IMR-90 (cell line): Measurements from ENCODE around the gene CCDC40. TPM values are rescaled to one million over a fixed set of nuclear protein-coding genes. Genes with fewer than 3 reads are reported as not detected.

ENCODE experiments used
- ATAC-seq: fragments of 200-7000 bp; cut with Tn5 transposase; 2 replicates; pipeline ENCODE4 v1.9.1; 2020; ENCODE audit warnings: low read depth, mild to moderate bottlenecking, moderate library complexity
- BruUV-seq: library from RNA; stranded (reverse); fragments of 400-500 nt; replicated peaks from 2 replicates; lab custom pipeline; 2021; lab: Mats Ljungman, UMichigan
- CTCF ChIA-PET: fragments of 300-600 bp; formaldehyde crosslinking; extraction: SDS; loops from one replicate; lab custom pipeline; 2021; ENCODE audit warnings: antibody characterized with exemption; lab: Yijun Ruan, JAX
- POLR2A ChIA-PET: fragments of 300-600 bp; sonication (Branson Sonifier 250); formaldehyde crosslinking; loops from one replicate; lab custom pipeline; 2022; ENCODE audit warnings: antibody characterized with exemption; ENCODE audit not compliant: unreplicated experiment; lab: Charles Lee
- DNase-seq: peaks from one replicate; pipeline ENCODE4 v3.0.0; 2013
- H2AFZ ChIP-seq: replicated peaks from 2 replicates; pipeline ENCODE3; 2013; ENCODE audit warnings: low read length, mild to moderate bottlenecking; ENCODE audit not compliant: poor library complexity
- H2AK5ac ChIP-seq: 2 replicates; pipeline ENCODE4 v1.6.1; 2013; ENCODE audit warnings: low read depth, low read length, inconsistent platforms
- H2AK9ac ChIP-seq: replicated peaks from 2 replicates; pipeline ENCODE3; 2013; ENCODE audit warnings: mild to moderate bottlenecking, low read depth, low read length, moderate library complexity; ENCODE audit not compliant: poor library complexity
- H2BK120ac ChIP-seq: 2 replicates; pipeline ENCODE4 v1.6.1; 2013; ENCODE audit warnings: low read depth, low read length, inconsistent platforms
- H2BK15ac ChIP-seq: 3 replicates; pipeline ENCODE4 v1.6.1; 2013; ENCODE audit warnings: low read depth, low read length, inconsistent platforms
- H2BK20ac ChIP-seq: 2 replicates; pipeline ENCODE4 v1.6.1; 2013; ENCODE audit warnings: low read depth, mild to moderate bottlenecking, inconsistent platforms, low read length, moderate library complexity
- H2BK5ac ChIP-seq: 2 replicates; pipeline ENCODE4 v1.6.1; 2013; ENCODE audit warnings: mild to moderate bottlenecking, low read depth, low read length, inconsistent platforms; ENCODE audit not compliant: poor library complexity, severe bottlenecking
- H3K14ac ChIP-seq: replicated peaks from 2 replicates; pipeline ENCODE4 v1.6.1; 2013; ENCODE audit warnings: low read depth, low read length, inconsistent platforms
- H3K18ac ChIP-seq: 2 replicates; pipeline ENCODE4 v1.6.1; 2013; ENCODE audit warnings: low read depth, low read length, control low read depth
- H3K23ac ChIP-seq: 2 replicates; pipeline ENCODE4 v1.6.1; 2013; ENCODE audit warnings: low read depth, low read length, inconsistent platforms
- H3K27ac ChIP-seq: 2 replicates; pipeline ENCODE4 v1.5.1; 2013; ENCODE audit warnings: mild to moderate bottlenecking, control low read depth, low read length; ENCODE audit not compliant: insufficient read depth
- H3K27me3 ChIP-seq: 2 replicates; pipeline ENCODE4 v1.6.1; 2013; ENCODE audit warnings: low read length; ENCODE audit not compliant: control insufficient read depth, insufficient read depth
- H3K36me3 ChIP-seq: 2 replicates; pipeline ENCODE4 v1.6.1; 2013; ENCODE audit warnings: low read length, mixed read lengths; ENCODE audit not compliant: control insufficient read depth, insufficient read depth
- H3K4ac ChIP-seq: 2 replicates; pipeline ENCODE4 v1.6.1; 2013; ENCODE audit warnings: low read depth, low read length, inconsistent platforms
- H3K4me1 ChIP-seq: 2 replicates; pipeline ENCODE4 v1.6.1; 2013; ENCODE audit warnings: low read length, mixed read lengths; ENCODE audit not compliant: control insufficient read depth, insufficient read depth
- H3K4me2 ChIP-seq: 2 replicates; pipeline ENCODE4 v1.6.1; 2013; ENCODE audit warnings: low read depth, mild to moderate bottlenecking, control low read depth, low read length, moderate library complexity
- H3K4me3 ChIP-seq: 2 replicates; pipeline ENCODE4 v1.5.1; 2013; ENCODE audit warnings: low read depth, mild to moderate bottlenecking, control low read depth, low read length, moderate library complexity; ENCODE audit not compliant: insufficient read depth
- H3K56ac ChIP-seq: 2 replicates; pipeline ENCODE4 v1.6.1; 2013; ENCODE audit warnings: low read length, inconsistent platforms; ENCODE audit not compliant: insufficient read depth; ENCODE audit errors: extremely low read depth
- H3K79me1 ChIP-seq, 2 experiments: 2 replicates each; pipeline ENCODE4 v1.6.1; 2013; ENCODE audit warnings: low read length in 2 of 2, inconsistent platforms in 1 of 2, low read depth in 1 of 2
- H3K9ac ChIP-seq: 2 replicates; pipeline ENCODE4 v1.6.1; 2013; ENCODE audit warnings: low read depth, low read length, control low read depth
- H3K9me1 ChIP-seq: 2 replicates; pipeline ENCODE4 v1.6.1; 2013; ENCODE audit warnings: low read length, inconsistent platforms; ENCODE audit not compliant: insufficient read depth
- H3K9me3 ChIP-seq: 2 replicates; pipeline ENCODE4 v1.6.1; 2013; ENCODE audit warnings: low read length; ENCODE audit not compliant: control insufficient read depth, insufficient read depth
- H4K20me1 ChIP-seq: 2 replicates; pipeline ENCODE4 v1.6.1; 2013; ENCODE audit warnings: low read length, inconsistent platforms; ENCODE audit not compliant: insufficient read depth
- H4K5ac ChIP-seq: 2 replicates; pipeline ENCODE4 v1.6.1; 2013; ENCODE audit warnings: mild to moderate bottlenecking, low read depth, low read length, control low read depth
- H4K8ac ChIP-seq, 2 experiments: 2 replicates each; pipeline ENCODE4 v1.6.1; 2013; ENCODE audit warnings: low read depth in 2 of 2, low read length in 2 of 2, control low read depth in 1 of 2, inconsistent platforms in 1 of 2
- H4K91ac ChIP-seq: 2 replicates; pipeline ENCODE4 v1.6.1; 2013; ENCODE audit warnings: low read depth, low read length, inconsistent platforms; ENCODE audit not compliant: insufficient read depth
- BHLHE40 ChIP-seq: fragments of 150-350 bp; IDR thresholded peaks from 2 replicates; pipeline ENCODE4 v1.6.1; 2016; ENCODE audit warnings: mild to moderate bottlenecking, low read depth, low read length
- CHD1 ChIP-seq: IDR thresholded peaks from 2 replicates; pipeline ENCODE4 v1.6.1; 2012; ENCODE audit warnings: low read depth, low read length, improper control_type of control experiment
- FOS ChIP-seq: fragments of 150-350 bp; IDR thresholded peaks from 2 replicates; pipeline ENCODE4 v1.6.1; 2016; ENCODE audit warnings: low read depth, low read length
- MAFK ChIP-seq: IDR thresholded peaks from 2 replicates; pipeline ENCODE4 v1.6.1; 2012; ENCODE audit warnings: low read depth, low read length, improper control_type of control experiment
- MAZ ChIP-seq: IDR thresholded peaks from 2 replicates; pipeline ENCODE4 v1.6.1; 2012; ENCODE audit warnings: low read depth, mild to moderate bottlenecking, low read length, improper control_type of control experiment, moderate library complexity, borderline replicate concordance
- NFE2L2 ChIP-seq: fragments of 150-350 bp; IDR thresholded peaks from 2 replicates; pipeline ENCODE4 v1.6.1; 2016; ENCODE audit warnings: low read depth, mild to moderate bottlenecking, low read length
- POLR2A ChIP-seq: IDR thresholded peaks from 2 replicates; pipeline ENCODE4 v1.6.1; 2012; ENCODE audit warnings: mild to moderate bottlenecking, low read depth, low read length
- RCOR1 ChIP-seq: IDR thresholded peaks from 2 replicates; pipeline ENCODE4 v1.6.1; 2012; ENCODE audit warnings: mild to moderate bottlenecking, low read length, improper control_type of control experiment; ENCODE audit not compliant: insufficient replicate concordance
- RFX5 ChIP-seq: IDR thresholded peaks from 2 replicates; pipeline ENCODE4 v1.8.0; 2012; ENCODE audit warnings: low read depth, mild to moderate bottlenecking, low read length, moderate library complexity
- USF2 ChIP-seq: fragments of 150-350 bp; IDR thresholded peaks from 2 replicates; pipeline ENCODE4 v1.6.1; 2017; ENCODE audit warnings: mild to moderate bottlenecking, antibody characterized with exemption, low read length, low read depth
- WGBS, 2 experiments: methylation state at CpG; one replicate each; pipeline versions ENCODE4 v1.1.5 to v1.1.7; 2013; ENCODE audit warnings: missing lambda C conversion rate in 2 of 2; ENCODE audit not compliant: insufficient read length in 1 of 2; ENCODE audit errors: extremely low coverage in 2 of 2; 5-methylcytosine and 5-hydroxymethylcytosine counted together
- dilution Hi-C: fragments of 300-500 bp; cut with HindIII; formaldehyde crosslinking; loops from one replicate; pipeline ENCODE4 v1.14.3; 2018; ENCODE audit warnings: low sequenced_read_pairs; ENCODE audit not compliant: unreplicated experiment
- in situ Hi-C: fragments of 300-500 bp; cut with MboI; formaldehyde crosslinking; loops from 3 replicates; pipeline ENCODE4 v1.14.3; 2019; ENCODE audit warnings: low sequenced_read_pairs, inconsistent platforms, mixed read lengths
- intact Hi-C: fragments of 100-400 bp; cut with micrococcal nuclease; formaldehyde crosslinking; loops from 2 replicates; pipeline ENCODE4 v1.10.0; 2022
- polyA plus RNA-seq, 3 experiments: library from polyadenylated mRNA; depleted of rRNA; stranded (reverse); fragments of >200 nt; gene quantifications; 2 replicates each; pipeline ENCODE4 v1.2.3, GENCODE V29; 2012; ENCODE audit warnings: low replicate concordance in 1 of 3
- total RNA-seq: library from RNA; depleted of rRNA; stranded (reverse); fragments of >200 nt; gene quantifications from 2 replicates; pipeline ENCODE4 v1.2.3, GENCODE V29; 2012
- TF ChIP-seq, protein P1 (sequence below): conservative IDR thresholded peaks from 2 replicates; pipeline ENCODE4 v1.5.1; 2012; ENCODE audit warnings: mild to moderate bottlenecking, low read depth, low read length, improper control_type of control experiment
- TF ChIP-seq, protein P2 (sequence below): fragments of 150-350 bp; IDR thresholded peaks from 2 replicates; pipeline ENCODE4 v1.6.1; 2016; ENCODE audit warnings: low read depth, mild to moderate bottlenecking, low read length, moderate library complexity, borderline replicate concordance

The CCDC40 gene
- total and polyA plus RNA-seq, 2 of the 4 experiments (the other 2 are of a cell fraction) = 0.90 to 4.7 TPM

DNA sequence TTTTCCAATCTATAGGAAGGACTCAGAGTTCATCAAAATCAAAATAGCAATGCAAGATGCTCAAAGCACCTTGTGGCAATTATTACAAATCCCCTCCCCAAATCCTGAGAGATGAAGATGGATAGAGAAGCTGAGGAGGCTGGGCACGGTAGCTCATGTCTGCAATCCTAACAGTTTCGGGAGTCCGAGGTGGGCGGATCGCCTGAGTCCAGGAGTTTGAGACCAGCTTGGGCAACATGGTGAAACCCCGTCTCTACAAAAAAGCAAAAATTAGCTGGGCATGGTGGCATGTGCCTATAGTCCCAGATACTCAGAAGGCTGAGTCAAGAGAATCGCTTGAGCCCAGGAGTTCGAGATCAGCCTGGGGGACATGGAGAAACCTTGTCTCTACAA, 9.4 kb upstream of the CCDC40 start:
- H3K4me2 ChIP-seq = no peak overlapping the region
- H3K9me3 ChIP-seq = no peaks in the 10 kb centered on the region
- no peak for TF ChIP-seq FOS
- TF ChIP-seq NFE2L2 = no peak
- no peak for TF ChIP-seq POLR2A
- TF ChIP-seq CHD1 = no peak
- TF ChIP-seq RFX5 = no peak
- no peak for TF ChIP-seq BHLHE40
- TF ChIP-seq USF2 = no peak
- TF ChIP-seq, protein P1, sequence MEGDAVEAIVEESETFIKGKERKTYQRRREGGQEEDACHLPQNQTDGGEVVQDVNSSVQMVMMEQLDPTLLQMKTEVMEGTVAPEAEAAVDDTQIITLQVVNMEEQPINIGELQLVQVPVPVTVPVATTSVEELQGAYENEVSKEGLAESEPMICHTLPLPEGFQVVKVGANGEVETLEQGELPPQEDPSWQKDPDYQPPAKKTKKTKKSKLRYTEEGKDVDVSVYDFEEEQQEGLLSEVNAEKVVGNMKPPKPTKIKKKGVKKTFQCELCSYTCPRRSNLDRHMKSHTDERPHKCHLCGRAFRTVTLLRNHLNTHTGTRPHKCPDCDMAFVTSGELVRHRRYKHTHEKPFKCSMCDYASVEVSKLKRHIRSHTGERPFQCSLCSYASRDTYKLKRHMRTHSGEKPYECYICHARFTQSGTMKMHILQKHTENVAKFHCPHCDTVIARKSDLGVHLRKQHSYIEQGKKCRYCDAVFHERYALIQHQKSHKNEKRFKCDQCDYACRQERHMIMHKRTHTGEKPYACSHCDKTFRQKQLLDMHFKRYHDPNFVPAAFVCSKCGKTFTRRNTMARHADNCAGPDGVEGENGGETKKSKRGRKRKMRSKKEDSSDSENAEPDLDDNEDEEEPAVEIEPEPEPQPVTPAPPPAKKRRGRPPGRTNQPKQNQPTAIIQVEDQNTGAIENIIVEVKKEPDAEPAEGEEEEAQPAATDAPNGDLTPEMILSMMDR = no peak
- TF ChIP-seq MAZ = no peak
- TF ChIP-seq, protein P2, sequence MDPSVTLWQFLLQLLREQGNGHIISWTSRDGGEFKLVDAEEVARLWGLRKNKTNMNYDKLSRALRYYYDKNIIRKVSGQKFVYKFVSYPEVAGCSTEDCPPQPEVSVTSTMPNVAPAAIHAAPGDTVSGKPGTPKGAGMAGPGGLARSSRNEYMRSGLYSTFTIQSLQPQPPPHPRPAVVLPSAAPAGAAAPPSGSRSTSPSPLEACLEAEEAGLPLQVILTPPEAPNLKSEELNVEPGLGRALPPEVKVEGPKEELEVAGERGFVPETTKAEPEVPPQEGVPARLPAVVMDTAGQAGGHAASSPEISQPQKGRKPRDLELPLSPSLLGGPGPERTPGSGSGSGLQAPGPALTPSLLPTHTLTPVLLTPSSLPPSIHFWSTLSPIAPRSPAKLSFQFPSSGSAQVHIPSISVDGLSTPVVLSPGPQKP = no peak
- no peak for TF ChIP-seq MAFK
- TF ChIP-seq RCOR1 = no peak
- no peak overlapping the region for H3K18ac ChIP-seq
- H3K23ac ChIP-seq = no peak overlapping the region
- H4K91ac ChIP-seq = no peak overlapping the region
- H2BK120ac ChIP-seq = no peak overlapping the region
- no peak overlapping the region for H3K56ac ChIP-seq
- no peak overlapping the region for H3K4me3 ChIP-seq
- H2BK15ac ChIP-seq = no peak overlapping the region
- H2BK5ac ChIP-seq = no peak overlapping the region
- no peak overlapping the region for H2BK20ac ChIP-seq
- no peak overlapping the region for H2AK9ac ChIP-seq
- no peak overlapping the region for H3K27ac ChIP-seq
- no peak overlapping the region for H3K14ac ChIP-seq
- H3K4me1 ChIP-seq = peaks cover 23% of the 10 kb centered on the region
- dilution Hi-C loops (no loop called here), intact Hi-C loops (no loop called here), in situ Hi-C loops (no loop called here)
- ChIA-PET CTCF (no interaction called here), POLR2A (no interaction called here)
- ATAC-seq = no peak
- H3K27me3 ChIP-seq = no peaks in the 10 kb centered on the region
- no peak overlapping the region for H2AK5ac ChIP-seq
- no CpG with 5 or more reads among the region's 8 CpGs for WGBS, 2 experiments
- no peak overlapping the region for H4K5ac ChIP-seq
- peaks cover 75% of the 10 kb centered on the region for H4K20me1 ChIP-seq
- no peak for DNase-seq
- no peak overlapping the region for H3K4ac ChIP-seq
- H2AFZ ChIP-seq = no peak overlapping the region
- peaks cover 37% of the 10 kb centered on the region for H3K9me1 ChIP-seq
- no TSS peak for BruUV-seq
- no peak overlapping the region for H4K8ac ChIP-seq
- no peak overlapping the region for H3K9ac ChIP-seq
- H3K79me1 ChIP-seq = peaks cover 62 to 83% of the 10 kb centered on the region in 2 experiments
- H3K36me3 ChIP-seq = no peaks in the 10 kb centered on the region
